22Rv1 (cell line): ENCODE data around the gene UNC5B.

Experiments
- H3K27ac ChIP-seq: fragments of 450-650 bp; 2 replicates; pipeline ENCODE4 v1.5.1; 2017
- ZFX ChIP-seq: fragments of 450-650 bp; IDR thresholded peaks from 2 replicates; pipeline ENCODE4 v1.6.1; 2017; ENCODE audit warnings: antibody characterized with exemption, borderline replicate concordance
- TF ChIP-seq, protein P1 (sequence below): fragments of 450-650 bp; IDR thresholded peaks from 2 replicates; pipeline ENCODE4 v1.5.1; 2017; ENCODE audit warnings: mild to moderate bottlenecking

UNC5B gene

DNA sequence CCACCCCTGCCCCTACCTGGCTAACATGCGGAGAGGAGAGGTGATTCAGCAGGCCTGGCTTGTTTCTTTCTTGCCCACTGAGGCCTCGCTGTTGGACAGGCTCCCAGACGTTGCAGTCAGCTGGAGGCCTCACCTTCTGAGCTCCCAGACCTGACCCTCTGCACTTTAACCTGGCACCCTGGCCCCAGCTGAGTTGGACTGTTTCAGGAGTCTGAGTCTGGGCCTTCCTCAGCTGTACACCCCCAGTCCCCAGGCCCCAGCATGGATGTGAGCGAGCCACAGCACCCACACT, 35.0 kb downstream of the UNC5B start:
- TF ChIP-seq, protein P1, sequence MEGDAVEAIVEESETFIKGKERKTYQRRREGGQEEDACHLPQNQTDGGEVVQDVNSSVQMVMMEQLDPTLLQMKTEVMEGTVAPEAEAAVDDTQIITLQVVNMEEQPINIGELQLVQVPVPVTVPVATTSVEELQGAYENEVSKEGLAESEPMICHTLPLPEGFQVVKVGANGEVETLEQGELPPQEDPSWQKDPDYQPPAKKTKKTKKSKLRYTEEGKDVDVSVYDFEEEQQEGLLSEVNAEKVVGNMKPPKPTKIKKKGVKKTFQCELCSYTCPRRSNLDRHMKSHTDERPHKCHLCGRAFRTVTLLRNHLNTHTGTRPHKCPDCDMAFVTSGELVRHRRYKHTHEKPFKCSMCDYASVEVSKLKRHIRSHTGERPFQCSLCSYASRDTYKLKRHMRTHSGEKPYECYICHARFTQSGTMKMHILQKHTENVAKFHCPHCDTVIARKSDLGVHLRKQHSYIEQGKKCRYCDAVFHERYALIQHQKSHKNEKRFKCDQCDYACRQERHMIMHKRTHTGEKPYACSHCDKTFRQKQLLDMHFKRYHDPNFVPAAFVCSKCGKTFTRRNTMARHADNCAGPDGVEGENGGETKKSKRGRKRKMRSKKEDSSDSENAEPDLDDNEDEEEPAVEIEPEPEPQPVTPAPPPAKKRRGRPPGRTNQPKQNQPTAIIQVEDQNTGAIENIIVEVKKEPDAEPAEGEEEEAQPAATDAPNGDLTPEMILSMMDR: no peak
- no peak for TF ChIP-seq ZFX
- no peak overlapping the region for H3K27ac ChIP-seq

DNA sequence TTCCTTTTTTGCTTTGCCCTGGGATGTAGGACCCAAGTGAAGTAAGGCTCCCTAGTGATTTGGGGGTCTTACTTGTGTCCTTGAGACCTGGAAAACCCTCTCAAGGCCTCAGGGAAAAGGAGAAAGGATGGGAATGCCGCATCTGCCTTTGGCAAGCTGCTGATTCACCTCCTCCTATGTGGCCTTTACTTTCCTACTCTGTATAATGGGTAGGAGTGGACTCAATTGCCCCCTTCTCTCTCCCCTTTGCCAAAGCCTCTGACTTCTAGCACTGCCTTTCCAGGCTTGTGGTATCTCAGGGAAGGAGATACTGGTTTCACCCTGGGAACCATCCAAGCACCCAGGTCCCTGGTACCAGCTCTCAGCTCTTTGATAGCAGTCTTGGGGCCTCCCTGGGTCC, 35.4 kb downstream of the UNC5B start:
- TF ChIP-seq ZFX: no peak
- TF ChIP-seq, protein P1: no peak
- no peak overlapping the region for H3K27ac ChIP-seq

DNA sequence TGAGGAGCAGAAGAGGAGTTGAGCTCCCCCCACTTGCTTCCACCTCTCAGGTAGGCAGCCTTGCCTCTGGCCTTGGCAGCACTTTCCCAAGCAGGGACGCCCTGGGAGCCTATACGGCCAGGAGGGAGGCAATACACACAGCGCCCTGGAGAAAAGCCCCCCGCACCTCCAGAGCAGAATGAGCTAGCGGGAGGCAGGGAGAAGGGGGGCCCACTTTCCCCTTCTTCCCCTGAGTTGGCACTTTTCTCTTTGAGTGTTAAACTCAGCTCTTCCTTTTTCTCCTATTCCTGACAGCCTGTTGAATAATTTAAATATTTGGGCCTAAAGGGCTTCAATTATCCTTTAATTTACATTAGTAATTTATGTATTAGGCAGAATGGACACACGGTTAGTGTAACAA, 35.8 kb downstream of the UNC5B start:
- H3K27ac ChIP-seq: no peak overlapping the region
- TF ChIP-seq, protein P1: no peak
- no peak for TF ChIP-seq ZFX

DNA sequence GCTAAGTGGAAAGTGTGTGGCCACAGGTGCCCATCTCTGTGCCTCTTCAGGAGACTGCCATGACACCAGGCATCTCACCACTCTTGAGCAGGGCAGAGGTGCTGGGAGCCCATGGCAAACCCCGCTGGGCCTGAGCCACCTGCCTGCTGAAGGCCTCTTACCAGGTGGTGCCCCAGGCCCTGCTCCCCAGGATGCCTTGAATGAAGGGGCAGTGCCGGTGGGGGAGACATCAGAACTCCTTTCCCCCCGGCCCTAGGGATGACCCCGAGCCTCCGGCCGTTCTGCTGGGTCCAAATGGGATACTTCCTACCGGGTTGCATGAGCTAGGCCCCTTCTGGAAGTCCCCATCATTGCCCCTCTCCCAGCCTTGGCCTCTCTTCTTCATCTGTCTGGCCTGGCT, 37.6 kb downstream of the UNC5B start:
- TF ChIP-seq, protein P1: no peak
- no peak for TF ChIP-seq ZFX
- H3K27ac ChIP-seq: no peak overlapping the region

DNA sequence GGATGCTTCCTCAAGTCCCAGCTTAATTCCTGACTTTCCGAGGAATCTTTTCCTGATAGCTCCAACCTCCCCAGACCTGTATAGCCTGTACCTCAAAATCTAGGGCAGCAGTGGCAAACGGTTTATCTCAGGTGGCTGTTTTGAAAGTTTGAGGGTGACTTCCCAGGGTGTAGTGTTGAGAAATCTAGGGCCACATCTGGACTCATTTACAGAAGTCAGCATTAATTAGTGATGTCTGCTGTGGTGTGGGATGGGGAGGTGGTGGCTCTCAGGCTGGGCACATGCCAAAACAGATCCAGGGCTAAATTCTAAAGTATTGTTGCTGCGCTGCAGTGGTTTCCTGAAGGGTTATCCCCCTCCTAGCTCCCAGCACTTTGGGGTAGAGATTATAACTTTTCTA, 38.0 kb downstream of the UNC5B start:
- H3K27ac ChIP-seq: no peak overlapping the region

DNA sequence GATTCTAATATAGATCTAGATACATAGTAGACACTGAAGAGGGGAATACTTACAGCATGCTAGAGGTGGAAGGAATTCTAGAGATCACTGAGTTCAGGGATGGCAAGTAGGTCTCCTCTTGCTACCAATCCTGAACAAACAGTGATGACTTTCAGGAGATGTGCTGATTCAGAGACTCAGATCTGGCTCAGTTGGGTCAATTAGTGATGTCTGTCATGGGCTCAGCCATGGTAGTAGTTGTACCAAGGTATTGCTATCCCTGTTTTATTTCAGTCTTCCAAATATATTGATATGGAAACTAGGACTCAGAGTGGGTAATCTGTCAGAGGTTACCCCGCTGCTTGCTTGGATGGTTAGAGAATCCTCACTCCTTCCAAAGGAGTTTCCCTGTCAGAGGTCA, 38.5 kb downstream of the UNC5B start:
- TF ChIP-seq, protein P1: no peak
- TF ChIP-seq ZFX: no peak
- H3K27ac ChIP-seq: no peak overlapping the region

More for the DNA sequence above, 38.0 kb downstream of the UNC5B start:
- TF ChIP-seq ZFX: no peak
- TF ChIP-seq, protein P1: no peak

DNA sequence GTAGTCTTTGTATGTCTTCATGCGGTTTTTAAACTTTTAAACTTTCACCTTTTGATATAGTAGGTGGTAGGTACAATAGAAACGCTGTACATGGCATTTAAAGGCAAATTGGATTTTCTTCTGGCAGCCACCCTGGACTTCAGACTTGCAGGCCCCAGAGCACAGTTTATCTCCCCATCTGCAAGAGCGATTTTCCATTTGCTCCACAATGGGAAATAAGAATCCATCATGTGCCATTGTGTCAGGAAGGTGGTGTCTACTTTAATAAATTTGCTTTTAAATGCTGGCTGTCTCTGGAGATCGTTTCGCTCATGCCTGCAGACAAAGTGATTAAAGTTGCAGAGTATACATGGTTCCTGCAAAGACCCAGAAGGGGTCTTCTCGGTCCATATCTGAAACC, 38.9 kb downstream of the UNC5B start:
- H3K27ac ChIP-seq: no peak overlapping the region
- TF ChIP-seq, protein P1: no peak
- TF ChIP-seq ZFX: no peak
